Hepatocyte (in vitro differentiated cells): Measurements from ENCODE around the gene CDKN1A. TPM values are rescaled to one million over a fixed set of nuclear protein-coding genes. Genes with fewer than 3 reads are reported as not detected.
"Not testable (repeated sequence)": the region's sequence is repeated elsewhere in the genome, so short reads cannot be mapped to it uniquely, and the experiment has no call there.

Experiments used
- DNase-seq: peaks from one replicate; pipeline ENCODE4 v3.0.0-alpha.2; 2016; ENCODE audit warnings: low spot score
- H2AFZ ChIP-seq: fragments of 200-600 bp; sonication (generic); 2 replicates; pipeline ENCODE4 v1.6.0; 2016; ENCODE audit warnings: antibody characterized with exemption, mild to moderate bottlenecking
- H3K27ac ChIP-seq: fragments of 200-600 bp; sonication (generic); 2 replicates; pipeline ENCODE4 v1.5.1; 2016; ENCODE audit warnings: mild to moderate bottlenecking
- H3K27me3 ChIP-seq: fragments of 200-600 bp; sonication (generic); 2 replicates; pipeline ENCODE4 v1.6.1; 2016
- H3K36me3 ChIP-seq: fragments of 200-600 bp; sonication (generic); replicated peaks from 2 replicates; pipeline ENCODE4 v1.5.1; 2016; ENCODE audit warnings: low read depth; ENCODE audit not compliant: insufficient read depth
- H3K4me1 ChIP-seq: fragments of 200-600 bp; sonication (generic); 2 replicates; pipeline ENCODE4 v1.5.1; 2016; ENCODE audit warnings: mild to moderate bottlenecking, moderate library complexity; ENCODE audit not compliant: insufficient read depth
- H3K4me2 ChIP-seq: fragments of 200-600 bp; sonication (generic); 2 replicates; pipeline ENCODE4 v1.6.0; 2016
- H3K4me3 ChIP-seq: fragments of 200-600 bp; sonication (generic); 2 replicates; pipeline ENCODE4 v1.5.1; 2016; ENCODE audit warnings: mild to moderate bottlenecking
- H3K79me2 ChIP-seq: fragments of 200-600 bp; sonication (generic); 2 replicates; pipeline ENCODE4 v1.6.0; 2017; ENCODE audit warnings: mild to moderate bottlenecking
- H3K9me2 ChIP-seq: fragments of 200-600 bp; sonication (generic); replicated peaks from 2 replicates; pipeline ENCODE4 v1.6.0; 2017; ENCODE audit warnings: mild to moderate bottlenecking; ENCODE audit not compliant: insufficient read depth
- H3K9me3 ChIP-seq: fragments of 200-600 bp; sonication (generic); 2 replicates; pipeline ENCODE4 v1.5.1; 2016; ENCODE audit warnings: low read depth, mild to moderate bottlenecking
- H4K20me1 ChIP-seq: fragments of 200-600 bp; sonication (generic); 2 replicates; pipeline ENCODE4 v1.6.0; 2016; ENCODE audit warnings: mild to moderate bottlenecking; ENCODE audit not compliant: insufficient read depth, poor library complexity, severe bottlenecking
- CTCF ChIP-seq: fragments of 200-600 bp; sonication (generic); IDR thresholded peaks from 2 replicates; pipeline ENCODE4 v1.5.1; 2016; ENCODE audit warnings: antibody characterized with exemption, mild to moderate bottlenecking; ENCODE audit not compliant: poor library complexity
- EZH2 ChIP-seq: fragments of 200-600 bp; sonication (generic); IDR thresholded peaks from 2 replicates; pipeline ENCODE4 v1.6.1; 2016; ENCODE audit warnings: antibody characterized with exemption, mild to moderate bottlenecking, borderline replicate concordance
- EZH2phosphoT487 ChIP-seq: fragments of 200-600 bp; sonication (generic); IDR thresholded peaks from one replicate; pipeline ENCODE4 v1.6.1; 2018; ENCODE audit warnings: antibody characterized with exemption, mild to moderate bottlenecking, low read depth, moderate library complexity; ENCODE audit not compliant: unreplicated experiment, severe bottlenecking
- WGBS: methylation state at CpG from one replicate; pipeline ENCODE4 v1.1.6; 2016; ENCODE audit warnings: low lambda C conversion rate; ENCODE audit errors: missing lambda C conversion rate; 5-methylcytosine and 5-hydroxymethylcytosine counted together
- polyA plus RNA-seq: library from polyadenylated mRNA; unstranded; fragments of >200 nt; fragmentation: Nextera tagmentation; extraction: Ambion mirVana; gene quantifications from 2 replicates; pipeline ENCODE4 v1.2.1, GENCODE V29; 2016
- total RNA-seq: library from RNA; depleted of rRNA; stranded (reverse); fragments of >200 nt; gene quantifications from 2 replicates; pipeline ENCODE4 v1.2.3, GENCODE V29; 2014

Gene CDKN1A
- total and polyA plus RNA-seq, 2 experiments from 2014 or later, result 246 to 344 TPM

- no peaks in the 10 kb centered on the region for H3K9me2 ChIP-seq
- no peak for DNase-seq
- no peak overlapping the region for H3K27ac ChIP-seq
- no peaks in the 10 kb centered on the region for H4K20me1 ChIP-seq
- no peak overlapping the region for H3K4me2 ChIP-seq
- no peak overlapping the region for H2AFZ ChIP-seq
- no peaks in the 10 kb centered on the region for H3K36me3 ChIP-seq
- TF ChIP-seq CTCF (no peak), EZH2phosphoT487 (no peak), EZH2 (no peak)
- H3K27me3 ChIP-seq, result no peaks in the 10 kb centered on the region
- H3K9me3 ChIP-seq, result no peaks in the 10 kb centered on the region
- 86% methylated on average over 11 of the region's 11 CpGs for WGBS
- H3K4me1 ChIP-seq, result peaks cover 18% of the 10 kb centered on the region
- H3K4me3 ChIP-seq, result no peak overlapping the region
- H3K79me2 ChIP-seq, result no peaks in the 10 kb centered on the region
Measured at GRCh38 chr6:36651659-36652379, 26.7 kb upstream of the CDKN1A start.

DNA sequence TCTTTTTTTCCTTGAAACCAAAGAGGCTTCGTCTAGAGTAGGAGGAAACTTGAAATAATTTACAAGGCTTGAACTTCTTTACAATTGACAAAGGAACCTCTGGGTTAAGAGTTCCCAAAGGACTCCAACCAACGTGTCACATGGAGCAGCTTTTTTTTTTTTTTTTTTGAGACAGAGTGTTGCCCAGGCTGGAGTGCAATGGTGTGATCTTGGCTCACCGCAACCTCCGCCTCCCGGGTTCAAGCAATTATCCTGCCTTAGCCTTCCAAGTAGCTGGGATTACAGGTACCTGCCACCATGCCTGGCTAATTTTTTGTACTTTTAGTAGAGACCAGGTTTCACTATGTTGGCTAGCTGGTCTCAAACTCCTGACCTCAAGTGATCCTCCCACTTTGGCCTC lies 24.0 kb upstream of the CDKN1A start:
- not testable (repeated sequence) for H4K20me1 ChIP-seq, H3K4me3 ChIP-seq, H3K9me2 ChIP-seq, H3K79me2 ChIP-seq, H3K36me3 ChIP-seq, H3K4me2 ChIP-seq, DNase-seq, H2AFZ ChIP-seq, H3K9me3 ChIP-seq, H3K27me3 ChIP-seq
- H3K27ac ChIP-seq, result peak overlapping the region; percentile 36
- 77% methylated on average over 5 of the region's 5 CpGs for WGBS
- peaks cover 25% of the 10 kb centered on the region for H3K4me1 ChIP-seq

DNA sequence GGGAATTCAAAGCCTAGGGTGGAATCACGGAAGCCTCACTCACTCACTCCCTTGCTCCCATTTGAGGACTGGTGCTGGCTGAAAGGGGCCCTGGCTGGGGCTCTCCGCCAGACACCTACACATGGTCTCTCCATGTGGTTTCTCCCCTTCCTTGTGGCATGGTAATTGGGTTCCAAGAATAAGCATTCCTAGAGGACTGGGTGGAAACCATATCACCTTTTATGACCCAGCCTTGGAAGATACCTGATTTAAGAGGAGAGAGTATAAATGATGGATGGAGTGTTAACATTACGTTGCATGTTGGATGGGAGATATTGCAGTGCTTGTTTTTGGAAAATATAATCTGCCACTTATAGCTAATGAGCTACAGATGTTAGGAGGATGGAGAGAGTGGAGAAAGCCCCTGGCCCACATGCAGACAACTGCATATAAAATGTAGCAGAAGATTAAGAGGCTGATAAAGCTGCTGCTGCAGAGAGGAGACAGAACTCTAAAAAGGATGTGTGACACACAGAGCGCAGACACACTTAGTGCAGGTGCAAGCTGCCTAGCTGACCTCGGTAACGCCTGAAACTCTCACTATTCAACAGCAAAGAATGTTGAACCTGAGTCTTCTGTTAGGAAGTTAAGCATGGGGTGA lies 23.3 kb upstream of the CDKN1A start:
- Histone ChIP-seq H3K9me3 (no peaks in the 10 kb centered on the region), H3K27me3 (peaks cover 4% of the 10 kb centered on the region), H3K4me3 (no peak overlapping the region), H3K27ac (peak overlapping the region; percentile 36), H4K20me1 (no peaks in the 10 kb centered on the region), H3K36me3 (no peaks in the 10 kb centered on the region), H2AFZ (no peak overlapping the region), H3K4me2 (no peak overlapping the region), H3K9me2 (no peaks in the 10 kb centered on the region), H3K79me2 (no peaks in the 10 kb centered on the region), H3K4me1 (peaks cover 23% of the 10 kb centered on the region)
- TF ChIP-seq EZH2phosphoT487, result peak; percentile 39
- TF ChIP-seq CTCF, result no peak
- no peak for DNase-seq
- 43% methylated on average over 6 of the region's 6 CpGs for WGBS

GRCh38 chr6:36656441-36656840 lies 22.1 kb upstream of the CDKN1A start:
- 76% methylated on average over 5 of the region's 5 CpGs for WGBS

More at GRCh38 chr6:36656441-36656840, 22.1 kb upstream of the CDKN1A start:
- Histone ChIP-seq H3K27ac (no peak overlapping the region), H3K36me3 (no peaks in the 10 kb centered on the region), H3K4me2 (no peak overlapping the region), H3K9me2 (no peaks in the 10 kb centered on the region), H3K27me3 (peaks cover 4% of the 10 kb centered on the region), H4K20me1 (no peaks in the 10 kb centered on the region), H3K4me3 (no peak overlapping the region), H2AFZ (no peak overlapping the region), H3K79me2 (no peaks in the 10 kb centered on the region), H3K9me3 (no peaks in the 10 kb centered on the region), H3K4me1 (peaks cover 19% of the 10 kb centered on the region)
- TF ChIP-seq CTCF (no peak), EZH2phosphoT487 (no peak), EZH2 (no peak)
- no peak for DNase-seq
